ENCODE measurements around the gene TBL1Y.
"Not testable (repeated sequence)": the region's sequence is repeated elsewhere in the genome, so short reads cannot be mapped to it uniquely, and the experiment has no call there.

TBL1Y gene

GRCh38 chrY:6974971-6975370 is 64.5 kb downstream of the TBL1Y start:
- no peak for DNase-seq

DNA sequence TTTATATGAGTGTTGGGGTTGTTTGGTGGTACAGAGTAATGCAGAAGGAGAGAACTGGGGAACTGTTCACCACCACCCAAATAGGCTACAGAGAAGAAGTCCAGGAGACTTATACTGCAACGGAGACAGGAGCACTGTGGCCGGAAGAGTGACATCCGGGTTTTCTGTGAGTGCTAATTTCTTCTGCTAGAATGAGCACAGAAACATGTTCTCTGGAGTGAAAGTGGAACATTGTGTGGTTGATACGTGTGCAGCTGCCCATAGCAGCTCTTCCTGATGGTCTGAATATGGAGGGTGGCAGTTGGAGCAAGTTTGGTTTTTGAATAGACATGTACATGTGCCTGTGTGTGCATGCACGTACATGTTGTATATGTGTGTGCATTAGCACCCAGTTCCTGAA is 67.3 kb downstream of the TBL1Y start:
- DNase-seq: no peak

- DNase-seq: no peak
Observed at GRCh38 chrY:6983221-6983620, 72.7 kb downstream of the TBL1Y start.

GRCh38 chrY:6987811-6988210 is 77.3 kb downstream of the TBL1Y start:
- no peak for DNase-seq

DNA sequence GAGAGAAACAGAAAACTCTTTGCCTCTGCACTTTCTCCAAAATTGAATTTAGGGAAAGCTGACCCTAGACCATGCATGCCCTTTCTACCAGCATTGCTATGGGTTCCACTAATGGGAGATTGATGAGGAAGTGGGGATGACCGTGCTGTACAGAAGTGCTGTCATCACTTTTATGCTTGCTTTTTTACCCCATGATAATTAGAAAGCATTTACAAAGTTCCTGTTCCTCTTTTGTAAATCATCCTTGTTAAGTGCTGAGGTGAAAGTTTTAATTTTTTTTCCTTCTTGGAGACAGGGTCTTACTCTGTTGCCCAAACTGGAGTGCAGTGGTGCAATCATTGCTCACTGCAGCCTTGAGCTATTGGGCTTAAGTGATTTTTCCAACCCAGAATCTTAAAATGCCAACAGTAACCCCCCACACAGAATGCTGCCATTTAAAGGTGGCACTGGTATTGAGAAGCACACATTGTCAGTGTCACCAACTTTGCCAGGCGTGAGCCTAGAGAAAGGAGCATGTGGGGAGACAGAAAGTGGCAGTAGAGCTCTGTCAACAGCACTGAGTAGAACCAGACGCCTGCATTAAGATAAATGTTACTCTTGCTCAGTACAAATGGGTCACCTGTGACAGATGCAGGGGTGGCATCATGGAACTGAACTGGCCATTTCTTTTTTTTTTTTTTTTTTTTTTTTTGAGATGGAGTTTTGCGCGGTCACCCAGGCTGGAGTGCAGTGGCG is 79.6 kb downstream of the TBL1Y start:
- no peak for DNase-seq

DNA sequence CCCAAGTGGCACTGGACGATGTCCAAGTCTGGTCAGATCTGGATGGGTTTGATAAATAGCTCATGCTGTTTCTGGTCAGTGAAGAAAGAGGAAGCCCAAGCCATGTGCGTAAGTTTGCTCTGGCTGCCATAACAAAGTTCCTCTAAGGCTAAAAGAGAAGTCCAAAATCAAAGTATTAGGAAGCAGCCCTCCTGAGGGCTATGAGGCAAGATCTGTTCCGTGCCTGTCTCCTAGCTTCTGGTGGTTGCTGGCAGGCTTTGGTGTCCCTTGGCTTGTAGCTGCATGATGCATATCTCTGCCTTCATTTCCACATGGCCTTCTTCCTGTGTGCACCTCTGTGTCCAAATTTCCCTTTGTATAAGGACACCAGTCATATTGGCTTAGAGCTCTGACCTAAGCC is 81.5 kb downstream of the TBL1Y start:
- DNase-seq: no peak

- DNase-seq: no peak
Observed at GRCh38 chrY:6995987-6996386, 85.5 kb downstream of the TBL1Y start.

- no peak for DNase-seq
Observed at GRCh38 chrY:6997503-6998066, 87.1 kb downstream of the TBL1Y start.

DNA sequence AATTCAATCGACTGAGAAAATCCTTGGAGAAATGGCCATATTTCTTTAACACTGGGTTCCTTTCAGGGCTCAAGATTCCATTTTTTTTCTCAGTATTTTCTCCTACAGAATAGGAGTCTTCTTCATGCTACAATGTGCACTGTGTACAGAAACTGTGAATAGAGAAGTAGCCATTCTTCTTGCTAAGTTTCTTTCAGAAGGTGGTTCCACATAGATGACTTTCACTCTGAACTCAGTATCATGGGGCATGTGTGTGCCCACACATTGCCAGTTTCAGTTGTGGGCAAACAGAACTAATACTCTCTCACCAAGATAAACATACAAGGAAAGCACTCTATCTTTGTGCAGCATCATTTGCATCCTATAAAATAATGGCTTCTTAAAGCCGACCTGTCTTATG is 89.4 kb downstream of the TBL1Y start:
- DNase-seq: no peak

GRCh38 chrY:7002581-7002980 is 92.1 kb downstream of the TBL1Y start:
- DNase-seq: no peak

DNA sequence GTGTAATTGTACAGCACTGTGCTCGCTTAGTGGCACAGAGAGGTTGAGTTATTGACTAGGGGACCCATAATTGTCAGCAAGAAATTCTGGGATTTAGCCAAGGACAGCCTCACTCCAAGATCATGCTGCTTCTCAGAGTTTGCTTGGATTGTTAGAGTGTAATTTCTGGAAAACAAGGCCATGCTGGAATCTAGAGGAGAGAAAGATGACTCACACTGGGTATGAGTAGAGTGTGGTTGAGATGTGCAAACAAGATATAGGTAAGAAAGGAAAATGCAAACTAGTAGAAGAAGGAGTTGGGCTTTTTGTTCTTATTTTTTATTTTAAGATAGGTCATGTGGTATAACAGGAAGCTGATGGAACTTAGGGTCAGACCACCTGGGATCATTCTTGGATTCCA is 97.4 kb downstream of the TBL1Y start:
- DNase-seq: no peak

DNA sequence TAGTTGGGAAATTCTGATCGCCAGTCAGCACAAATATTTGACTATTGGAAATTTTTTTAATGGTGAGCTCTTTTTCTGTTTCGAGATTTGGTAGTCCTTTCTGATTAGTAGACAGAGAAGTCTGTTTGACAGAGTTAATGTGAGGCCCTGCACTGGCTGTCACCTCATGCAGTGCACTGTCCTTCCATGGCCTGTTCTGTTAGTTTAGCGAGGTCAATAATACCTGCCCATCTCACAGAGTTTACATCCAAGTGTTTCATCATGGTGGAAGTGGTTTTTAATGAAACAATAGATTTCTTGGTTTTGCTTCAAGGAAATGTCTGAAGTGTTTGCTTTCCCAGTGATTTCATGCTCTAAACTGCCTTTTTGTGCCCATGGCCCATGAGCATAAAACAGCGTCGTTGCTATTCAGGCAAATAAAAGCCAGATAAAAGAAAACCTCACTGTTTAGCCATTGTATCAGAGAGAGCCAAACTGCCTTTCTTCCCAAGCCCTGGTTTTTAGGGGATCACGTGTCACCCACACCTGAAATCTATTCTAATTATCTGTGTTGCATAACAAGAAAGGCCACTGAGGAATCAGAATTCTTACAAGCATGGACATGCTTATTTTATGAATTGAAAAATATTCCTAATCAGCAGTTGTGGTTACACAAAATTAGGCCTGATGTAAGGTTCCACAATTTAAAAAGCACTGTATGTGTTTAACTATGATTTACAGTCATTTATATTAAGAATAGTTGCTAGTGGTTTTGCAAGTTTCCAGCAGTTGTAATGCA is 98.3 kb downstream of the TBL1Y start:
- no peak for DNase-seq

DNA sequence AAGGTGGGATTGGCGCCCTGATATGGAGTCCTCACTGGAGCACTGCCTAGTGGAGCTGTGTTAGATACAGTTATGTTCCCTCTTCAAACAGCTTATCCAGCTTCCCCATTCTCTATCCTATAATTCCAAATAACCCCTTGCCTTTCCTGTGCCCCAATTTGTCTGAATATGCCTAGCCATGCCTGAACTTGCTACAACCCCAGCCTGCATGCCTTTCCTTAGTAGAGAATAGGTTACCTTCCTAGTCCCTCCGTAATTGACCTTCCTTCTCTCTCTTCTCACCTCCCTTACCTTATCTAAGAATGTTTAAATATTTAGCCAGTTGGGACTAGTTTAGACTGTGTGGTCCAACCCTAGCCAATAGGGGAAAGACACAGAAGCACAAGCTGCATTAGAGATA is 102.6 kb downstream of the TBL1Y start:
- DNase-seq: no peak

GRCh38 chrY:7016521-7016920 is 106.0 kb downstream of the TBL1Y start:
- no peak for DNase-seq

DNA sequence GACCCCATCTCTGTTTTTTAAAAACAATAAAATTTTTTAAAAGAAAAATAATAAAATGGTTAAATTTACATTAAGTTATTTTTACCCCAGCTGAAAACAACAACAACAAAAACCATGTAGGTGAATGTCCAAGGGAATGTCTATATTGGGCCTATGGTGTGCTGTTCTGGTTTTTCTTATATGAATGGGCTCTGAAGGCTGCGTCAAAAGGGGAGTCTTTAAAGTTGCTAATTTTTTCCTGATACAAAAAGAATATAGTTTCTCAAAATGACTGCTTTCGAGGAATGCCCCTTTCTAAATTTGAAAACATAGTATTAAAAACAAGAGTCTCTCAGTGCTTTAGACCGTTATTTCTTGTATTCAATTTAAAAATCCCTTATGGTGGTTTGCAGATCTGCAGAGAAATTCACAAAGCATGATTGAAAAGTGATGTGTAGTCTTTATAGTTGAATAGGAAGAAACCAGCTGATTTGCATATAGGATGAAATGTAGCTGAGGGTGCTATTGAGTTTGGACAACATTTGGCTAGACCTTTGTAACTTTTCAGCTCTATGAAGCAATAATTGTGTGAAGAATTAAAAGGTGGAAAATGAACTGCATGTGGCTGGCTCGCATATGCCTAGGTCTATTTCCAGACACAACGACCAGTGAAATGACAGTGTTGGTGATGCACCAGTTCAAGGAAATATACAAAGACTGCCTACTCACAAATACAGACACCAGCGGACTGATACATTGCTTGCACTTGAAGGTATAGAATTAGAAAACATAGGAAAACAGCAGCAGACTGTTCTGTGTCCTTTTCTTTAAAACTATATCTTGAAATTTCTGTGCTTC is 107.0 kb downstream of the TBL1Y start:
- no peak for DNase-seq

- no peak for DNase-seq
Observed at GRCh38 chrY:7039037-7039436, 128.5 kb downstream of the TBL1Y start.

- no peak for DNase-seq
Observed at GRCh38 chrY:7040662-7041061, 130.2 kb downstream of the TBL1Y start.

- DNase-seq: no peak
Observed at GRCh38 chrY:7041983-7042382, 131.5 kb downstream of the TBL1Y start.

DNA sequence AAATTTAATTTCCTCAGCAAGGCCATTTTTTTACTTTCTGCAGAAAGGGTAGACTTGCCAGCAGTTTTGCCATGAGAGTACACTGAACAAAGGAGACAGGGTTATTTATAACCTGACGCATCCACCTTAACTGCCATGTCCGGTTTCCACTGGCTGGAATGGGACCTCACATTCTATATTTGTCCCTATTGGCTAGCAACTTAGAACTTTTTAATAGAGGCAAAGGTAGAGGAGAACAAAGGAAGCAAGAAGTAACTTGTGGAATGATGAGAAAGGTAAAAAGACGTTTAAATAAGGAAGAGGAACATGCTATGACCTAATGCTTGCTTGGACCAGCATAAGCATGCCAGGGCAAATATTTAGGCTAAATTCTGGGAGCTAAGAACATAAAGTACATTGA is 142.0 kb downstream of the TBL1Y start:
- DNase-seq: not testable (repeated sequence)

DNA sequence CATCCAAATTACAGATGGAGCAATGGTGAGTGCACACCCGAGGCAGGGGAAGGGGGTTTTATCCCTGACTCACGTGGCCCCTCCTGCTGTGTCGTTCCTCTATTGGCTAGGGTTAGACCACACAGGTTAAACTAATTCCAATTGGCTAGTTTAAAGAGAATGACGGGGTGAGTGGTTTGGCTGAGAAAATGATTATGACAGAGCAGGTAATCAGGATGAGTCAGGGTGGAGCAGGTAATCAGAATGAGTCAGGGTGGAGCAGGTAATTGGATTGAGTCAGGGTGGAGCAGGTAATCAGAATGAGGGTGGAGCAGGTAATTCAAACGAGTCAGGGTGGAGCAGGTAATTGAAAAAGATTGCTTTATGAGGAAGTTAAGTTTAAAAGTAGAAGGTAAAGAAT is 146.4 kb downstream of the TBL1Y start:
- no peak for DNase-seq

GRCh38 chrY:7078725-7079124 is 168.2 kb downstream of the TBL1Y start:
- no peak for DNase-seq

- not testable (repeated sequence) for DNase-seq
Observed at GRCh38 chrY:7080548-7080947, 170.1 kb downstream of the TBL1Y start.

GRCh38 chrY:7085606-7086005 is 175.1 kb downstream of the TBL1Y start:
- DNase-seq: no peak
